Germinal center (tissue), 1 donor: ENCODE measurements around the gene SERTAD4.

Experiments used
- DNase-seq: peaks from one replicate; pipeline ENCODE4 v3.0.0; 2012; ENCODE audit warnings: mixed read lengths, low spot score

Gene SERTAD4

DNA sequence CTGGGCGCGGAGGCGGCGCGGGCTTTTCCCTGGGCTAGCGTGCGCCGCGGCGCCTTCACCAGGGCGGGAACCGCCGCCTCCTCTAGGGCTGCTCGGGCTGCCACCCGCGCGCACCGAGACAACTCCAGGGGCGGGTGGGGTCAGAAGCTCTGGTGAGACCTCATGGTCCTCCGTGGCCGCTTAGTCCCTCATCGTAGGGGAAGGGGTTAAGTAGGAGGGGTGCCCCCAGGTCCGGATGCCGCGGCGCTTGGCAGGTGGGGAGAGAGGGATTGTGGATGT lies 559 bp downstream of the SERTAD4 start:
- DNase-seq, result no peak

DNA sequence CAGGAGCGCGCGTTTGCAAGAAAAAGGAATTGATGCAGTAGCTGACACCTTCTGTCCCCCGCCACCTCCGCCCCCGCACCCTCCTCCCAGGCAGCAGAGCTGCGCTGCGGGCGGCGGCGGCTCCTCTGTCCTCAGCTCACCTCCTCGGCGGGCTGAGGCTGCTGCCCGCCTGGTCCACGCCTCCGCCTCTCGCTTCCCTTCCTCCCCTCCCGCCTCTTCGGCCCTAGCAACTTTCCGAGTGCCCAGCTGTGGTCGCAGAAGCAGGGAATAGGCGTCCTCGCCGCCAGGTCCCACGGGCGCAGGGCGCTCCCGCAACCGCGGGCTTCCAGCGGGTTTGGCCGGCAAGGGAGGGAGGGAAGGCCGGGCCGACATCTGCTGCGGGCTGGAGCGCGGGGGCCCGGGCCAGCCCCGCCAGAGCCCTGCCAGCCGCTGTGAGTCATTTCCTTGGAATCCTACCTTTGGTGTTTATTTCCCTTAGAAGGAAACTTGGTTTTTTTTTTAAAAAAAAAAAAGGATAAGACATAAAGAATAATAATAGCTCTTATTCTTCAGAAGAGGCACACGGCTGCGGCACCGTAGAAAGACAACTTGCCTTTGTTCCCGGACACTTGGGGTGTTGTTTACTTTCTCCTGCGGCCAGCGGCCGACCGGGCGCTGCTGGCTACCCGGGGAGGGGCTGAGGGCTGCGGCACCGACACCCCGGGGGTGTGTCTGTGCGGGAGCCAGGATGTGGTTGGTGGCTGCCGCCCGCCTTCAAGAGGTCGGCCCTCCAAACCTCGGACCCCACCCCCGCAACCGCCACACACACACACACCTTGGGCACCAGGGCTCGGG lies 1.1 kb downstream of the SERTAD4 start:
- no peak for DNase-seq

DNA sequence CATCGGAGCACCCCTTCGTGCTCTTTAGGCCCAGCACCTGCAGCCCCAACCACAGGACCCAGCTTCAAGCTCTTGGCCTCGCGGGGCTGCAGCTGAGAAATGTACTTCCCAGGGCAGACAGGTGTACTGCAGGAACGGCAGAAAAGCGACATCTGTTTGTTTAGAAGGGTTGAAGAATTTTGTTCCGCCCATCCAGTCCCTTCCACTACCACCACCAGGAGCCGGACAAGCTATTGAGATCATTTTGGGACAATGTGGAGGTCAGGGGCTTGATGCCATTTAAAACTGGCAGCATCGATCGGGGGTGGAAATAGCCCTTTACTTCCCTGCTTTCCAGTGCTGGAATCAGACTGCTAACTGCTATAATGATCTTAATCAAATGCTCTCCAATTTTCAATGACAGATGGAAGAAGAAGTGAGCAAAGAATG lies 1.7 kb downstream of the SERTAD4 start:
- no peak for DNase-seq

DNA sequence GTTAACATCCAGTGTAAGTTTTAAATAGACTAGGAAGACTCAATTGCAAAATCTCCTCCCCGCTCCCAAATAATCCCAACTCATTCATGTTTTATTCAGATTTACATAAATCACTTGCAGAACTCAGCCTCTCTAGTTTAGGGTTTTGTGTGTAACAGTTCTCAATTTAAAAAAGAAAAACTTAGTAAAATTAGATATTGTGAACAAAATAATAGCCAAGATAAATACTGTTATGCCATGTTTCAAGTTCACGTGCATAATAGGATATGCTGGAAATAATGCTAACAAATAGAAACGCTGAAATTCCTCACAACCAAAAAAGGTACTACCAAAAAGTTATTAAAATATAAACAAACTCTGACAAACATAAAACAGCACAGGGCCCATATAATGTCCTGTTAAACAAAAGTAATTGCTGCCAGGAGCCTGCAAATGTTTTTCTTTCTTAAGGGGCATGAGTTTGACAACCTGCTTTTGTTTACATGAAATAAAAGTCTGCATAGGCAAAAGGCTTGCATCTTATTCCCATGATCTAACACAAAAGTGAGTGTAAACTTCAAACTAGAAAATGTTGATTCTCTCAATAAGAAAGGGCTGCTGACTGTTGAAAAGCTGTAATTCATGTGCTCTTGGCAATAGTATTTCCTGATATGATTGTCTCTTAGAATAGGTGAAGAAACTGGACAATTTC lies 2.9 kb downstream of the SERTAD4 start:
- no peak for DNase-seq

DNA sequence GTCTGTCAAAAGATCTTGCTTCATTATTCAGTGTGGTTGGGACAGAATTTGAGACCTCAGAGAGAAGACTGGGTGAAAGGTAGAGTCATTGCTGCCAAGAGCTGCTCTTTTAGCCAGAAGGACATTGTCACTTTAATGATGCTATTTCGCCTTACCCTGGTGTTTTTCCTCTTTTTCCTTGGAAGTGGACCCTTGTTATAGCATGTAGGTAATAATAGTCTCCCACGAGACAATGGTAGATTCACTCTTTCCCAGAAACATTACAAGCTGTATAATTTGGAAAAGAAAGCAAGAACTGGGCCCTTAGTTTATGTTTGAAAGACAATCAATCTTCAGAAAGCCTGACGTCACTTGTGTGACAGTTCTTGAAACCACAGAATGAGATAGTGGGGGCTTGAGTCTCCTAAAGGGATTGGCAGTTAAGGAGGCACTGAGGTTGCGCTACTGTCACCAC lies 3.8 kb downstream of the SERTAD4 start:
- no peak for DNase-seq

- no peak for DNase-seq
Observed at GRCh38 chr1:210236840-210237409, 4.3 kb downstream of the SERTAD4 start.

GRCh38 chr1:210237479-210237878 lies 4.9 kb downstream of the SERTAD4 start:
- DNase-seq, result no peak

- no peak for DNase-seq
Observed at GRCh38 chr1:210237981-210238380, 5.4 kb downstream of the SERTAD4 start.

DNA sequence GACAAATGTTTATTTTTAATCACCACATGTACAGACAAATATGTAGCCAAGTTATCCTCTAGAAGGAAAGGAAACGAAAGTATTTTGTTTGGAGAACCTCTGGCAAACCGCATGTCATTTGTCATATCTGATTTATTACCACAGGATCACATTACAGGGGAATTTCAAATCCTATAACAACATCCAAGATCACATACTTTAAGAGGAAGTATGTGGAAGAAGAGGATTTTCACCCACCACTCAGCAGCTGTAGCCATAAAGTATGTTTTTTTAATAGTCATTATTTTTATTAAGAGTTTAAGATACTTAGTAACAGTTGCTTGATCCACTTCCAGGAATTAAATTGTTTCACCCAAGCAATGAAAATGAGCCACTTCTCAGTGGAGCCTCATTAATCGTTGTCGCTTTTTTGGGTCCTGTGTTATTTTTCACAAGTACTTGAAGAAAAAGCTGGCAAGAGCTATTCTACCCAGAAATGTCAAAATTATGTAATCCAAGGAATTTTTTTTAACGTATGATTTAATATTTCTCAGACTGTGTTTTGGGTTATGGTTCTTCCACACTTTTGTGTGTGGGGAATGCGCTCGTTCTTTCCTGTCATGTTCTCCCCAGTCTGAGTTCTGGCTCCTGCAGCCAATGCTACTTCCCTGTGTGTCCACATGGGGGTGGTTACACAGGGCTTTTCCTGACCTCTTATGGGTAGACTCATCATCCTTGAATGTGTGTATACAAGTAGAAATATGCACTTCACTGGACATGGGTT lies 6.9 kb downstream of the SERTAD4 start:
- DNase-seq, result no peak

- no peak for DNase-seq
Observed at GRCh38 chr1:210241121-210241520, 8.5 kb downstream of the SERTAD4 start.

DNA sequence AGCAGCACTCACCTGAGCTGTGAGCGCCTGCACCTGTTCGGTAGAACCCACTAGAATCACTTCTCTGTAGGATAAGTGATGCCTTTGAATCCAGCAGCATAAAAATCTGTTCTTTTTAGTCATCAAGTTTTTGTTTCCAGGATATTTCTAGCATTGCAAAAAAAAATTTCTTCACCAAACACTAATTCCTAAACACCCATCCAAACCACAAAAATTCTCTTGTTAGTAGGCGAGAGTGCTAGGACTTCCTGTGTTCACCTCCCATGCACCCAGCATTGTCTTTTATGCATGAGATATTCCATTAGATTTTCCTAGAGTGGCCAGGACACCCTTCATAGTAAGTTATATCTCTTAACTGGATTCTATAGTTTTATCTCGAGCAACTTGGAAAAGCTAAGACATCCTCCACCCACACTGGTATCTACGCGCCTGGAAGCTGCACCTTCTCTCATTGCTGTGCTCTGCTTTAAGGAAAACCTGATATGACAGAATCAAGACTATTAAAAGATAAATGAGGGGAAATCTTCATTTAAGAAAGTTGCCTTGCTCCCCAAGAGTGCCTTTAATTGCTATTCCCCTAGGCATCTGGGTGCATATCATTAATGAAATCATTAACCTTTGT lies 12.3 kb downstream of the SERTAD4 start:
- DNase-seq, result no peak

DNA sequence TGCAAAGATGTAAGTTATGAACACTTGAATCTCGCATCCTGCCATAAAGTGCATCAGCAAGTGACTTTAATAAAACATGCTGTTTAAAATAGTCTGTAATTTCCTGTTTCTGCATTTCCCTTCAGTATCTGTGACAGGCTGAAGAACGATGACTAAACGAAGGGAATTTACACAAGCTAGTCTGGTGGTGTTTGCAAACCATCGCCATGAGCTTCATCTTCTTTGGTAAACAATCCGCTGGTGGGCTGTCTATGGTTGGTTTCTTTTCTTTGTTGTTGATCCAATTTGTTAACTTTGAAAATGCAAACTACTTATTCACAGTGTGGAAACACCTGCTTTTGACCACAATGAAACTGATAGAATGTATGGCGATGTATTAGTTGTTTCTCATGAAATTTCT lies 13.9 kb downstream of the SERTAD4 start:
- DNase-seq, result no peak

DNA sequence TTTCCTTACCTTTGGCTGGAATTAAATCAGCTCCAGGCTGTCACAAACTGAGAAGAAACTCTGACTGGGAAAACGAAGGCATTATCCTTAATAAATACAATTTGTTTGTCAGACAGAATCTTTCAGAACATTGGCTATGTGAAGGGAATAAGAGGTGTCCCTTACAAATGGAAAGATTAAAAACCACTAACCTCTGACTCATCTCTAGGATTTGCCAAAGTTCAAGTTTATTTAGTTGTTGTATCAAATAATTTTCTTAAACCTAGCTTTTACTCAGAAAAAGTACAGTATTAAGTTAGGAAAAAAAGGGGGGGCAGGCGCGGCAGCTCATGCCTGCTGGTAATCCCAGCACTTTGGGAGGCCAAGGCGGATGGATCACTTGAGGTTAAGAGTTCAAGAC lies 15.7 kb downstream of the SERTAD4 start:
- DNase-seq, result no peak

DNA sequence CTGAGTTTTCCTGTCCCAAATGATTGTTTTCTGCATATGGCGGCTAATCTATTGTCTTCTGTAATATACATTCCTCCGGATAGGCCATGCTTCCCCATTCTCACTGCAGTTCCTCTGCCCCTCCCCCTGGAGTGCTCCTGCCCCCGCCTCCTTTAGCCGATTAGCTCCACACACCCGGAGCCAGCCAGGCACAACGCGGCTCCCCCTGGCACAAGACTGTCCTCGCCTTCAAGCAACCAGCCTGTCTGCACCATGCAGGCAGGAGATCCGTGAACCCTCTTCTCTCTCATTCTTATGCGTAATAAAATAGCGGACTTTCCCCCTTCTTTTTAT lies 18.0 kb downstream of the SERTAD4 start:
- peak; percentile 18 for DNase-seq

- DNase-seq, result peak; percentile 21
Observed at GRCh38 chr1:210250998-210251679, 18.5 kb downstream of the SERTAD4 start.

GRCh38 chr1:210251680-210252490 lies 19.3 kb downstream of the SERTAD4 start:
- DNase-seq, result peak; percentile 5

GRCh38 chr1:210252621-210253051 lies 20.0 kb downstream of the SERTAD4 start:
- peak; percentile 7 for DNase-seq

- no peak for DNase-seq
Observed at GRCh38 chr1:210254298-210254697, 21.7 kb downstream of the SERTAD4 start.

DNA sequence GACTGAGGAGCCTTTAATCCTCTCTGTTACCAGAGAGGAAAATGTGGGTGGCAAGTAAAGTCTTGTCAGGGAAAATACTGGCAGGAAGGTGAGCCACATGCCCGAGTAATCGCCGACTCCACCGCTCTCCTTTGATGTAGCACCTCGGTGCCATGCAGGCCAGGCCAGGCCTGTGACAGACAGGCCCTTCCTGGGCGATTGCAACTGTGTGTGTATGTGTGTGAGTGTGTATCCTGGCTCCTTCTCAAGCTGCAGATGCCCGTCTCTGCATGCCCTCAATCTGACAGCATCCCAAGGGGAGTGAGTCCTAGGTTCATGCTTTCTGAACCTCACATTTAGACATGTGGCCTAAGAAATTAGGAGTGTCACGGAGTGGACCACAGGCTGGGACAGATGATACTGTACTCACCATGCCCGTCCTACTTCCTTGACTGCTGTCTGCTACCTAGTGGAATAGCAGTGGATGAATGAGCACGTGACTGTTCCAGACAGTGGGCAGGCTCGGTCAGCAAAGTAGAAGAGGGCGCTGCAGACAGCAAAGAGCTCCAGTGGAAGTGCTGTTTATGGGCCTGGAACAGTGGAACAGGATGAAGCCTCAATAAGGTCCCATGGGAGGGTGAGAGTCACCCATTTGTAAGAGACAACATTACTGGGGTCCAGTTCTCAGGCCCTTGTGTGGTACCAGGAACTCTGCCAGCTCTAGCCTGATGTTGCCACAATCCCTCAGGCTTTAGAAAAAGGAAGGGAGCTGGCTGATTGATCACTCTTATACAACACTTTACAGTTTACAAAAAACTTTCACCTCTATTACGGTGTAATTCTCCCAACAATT lies 25.3 kb downstream of the SERTAD4 start:
- DNase-seq, result no peak

DNA sequence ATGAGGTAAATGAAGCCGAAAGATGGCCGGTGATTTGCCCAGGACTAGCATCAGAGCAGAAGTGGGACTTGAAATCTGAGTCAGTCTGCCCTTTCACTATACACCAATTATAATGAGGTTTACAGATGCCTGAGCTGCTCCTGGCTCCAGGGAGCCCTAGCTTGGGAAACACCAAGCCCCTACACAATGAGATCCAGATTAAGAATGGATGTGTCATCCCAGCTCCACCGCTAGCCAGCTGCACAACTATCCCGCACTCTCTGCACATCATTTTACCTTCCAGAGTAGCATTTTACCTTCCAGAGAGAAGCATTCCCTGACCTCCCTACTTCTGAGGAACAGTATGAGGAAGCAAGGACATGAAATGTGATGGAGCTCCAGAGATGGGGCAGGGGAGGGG lies 27.0 kb downstream of the SERTAD4 start:
- no peak for DNase-seq
